ENCODE results near the gene SLC17A3. TPM values are rescaled to one million over a fixed set of nuclear protein-coding genes. Genes with fewer than 3 reads are reported as not detected.

Gene SLC17A3
- total RNA-seq, 1 experiment from 2014 or later, result not detected

DNA sequence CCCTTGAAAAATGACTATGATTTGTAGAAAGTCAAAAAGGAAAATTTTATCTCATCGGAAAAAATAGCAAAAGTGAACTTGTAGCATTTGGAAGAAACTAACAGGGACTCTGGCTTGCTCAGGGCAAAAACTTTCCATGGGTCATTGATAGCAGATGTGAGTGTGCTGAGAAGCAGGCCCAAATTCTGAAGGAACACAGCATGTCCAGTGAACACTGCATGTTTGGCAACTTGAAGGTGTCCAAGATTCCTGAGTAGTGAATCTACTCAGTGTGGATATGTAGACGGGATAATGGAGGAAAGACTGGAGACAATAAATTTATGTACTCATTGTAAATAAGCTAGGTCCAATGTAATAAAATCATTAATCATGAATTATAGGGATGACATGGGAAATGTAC lies 48.3 kb upstream of the SLC17A3 start (continued):
- no peak for TF ChIP-seq CBFB (CRISPR knock-in tag; IDR thresholded peaks at IDR 0.05; ENCODE audit: low read depth)

DNA sequence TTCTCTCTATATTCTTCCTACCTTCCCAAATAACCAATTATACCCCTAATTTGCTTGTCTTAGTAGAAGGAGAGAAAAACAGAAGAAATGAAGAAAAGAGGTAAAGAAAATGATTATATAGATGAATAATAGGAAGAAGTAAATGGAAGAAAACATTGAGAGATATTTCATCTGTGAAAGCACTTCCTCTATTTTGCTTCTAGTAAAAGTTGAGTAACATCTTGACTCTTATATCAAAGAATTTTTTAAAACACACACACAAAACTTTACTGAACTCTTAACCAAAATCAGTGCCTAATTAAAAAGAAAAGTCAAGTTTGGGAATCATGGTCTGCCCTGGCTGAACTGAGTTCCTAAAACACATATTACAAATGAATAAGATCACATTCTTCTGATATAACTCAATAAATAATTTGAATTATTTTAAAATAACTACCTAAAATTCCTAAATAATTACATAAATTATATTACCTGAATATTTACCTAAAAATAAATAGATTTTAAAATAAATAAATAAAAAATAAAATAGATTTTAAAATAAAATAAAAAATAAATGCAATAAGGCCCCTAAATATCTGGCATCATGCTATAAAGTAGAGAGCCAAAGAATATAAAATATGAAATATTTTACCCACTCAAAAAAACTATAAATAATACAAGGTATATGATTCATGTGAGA lies 47.6 kb upstream of the SLC17A3 start:
- Mint-ChIP-seq H3K27ac (no peak overlapping the region), H3K27me3 (ENCODE audit: low read depth) (no peaks in the 10 kb centered on the region), H3K4me3 (no peak overlapping the region), H3K36me3 (no peaks in the 10 kb centered on the region), H3K9me3 (peaks cover 3% of the 10 kb centered on the region; the same call in 1 of the 2 replicates), H3K4me1 (peaks cover 10% of the 10 kb centered on the region; the same call in 1 of the 2 replicates)
- TF ChIP-seq, protein P1, sequence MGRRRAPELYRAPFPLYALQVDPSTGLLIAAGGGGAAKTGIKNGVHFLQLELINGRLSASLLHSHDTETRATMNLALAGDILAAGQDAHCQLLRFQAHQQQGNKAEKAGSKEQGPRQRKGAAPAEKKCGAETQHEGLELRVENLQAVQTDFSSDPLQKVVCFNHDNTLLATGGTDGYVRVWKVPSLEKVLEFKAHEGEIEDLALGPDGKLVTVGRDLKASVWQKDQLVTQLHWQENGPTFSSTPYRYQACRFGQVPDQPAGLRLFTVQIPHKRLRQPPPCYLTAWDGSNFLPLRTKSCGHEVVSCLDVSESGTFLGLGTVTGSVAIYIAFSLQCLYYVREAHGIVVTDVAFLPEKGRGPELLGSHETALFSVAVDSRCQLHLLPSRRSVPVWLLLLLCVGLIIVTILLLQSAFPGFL (CRISPR knock-in tag; IDR thresholded peaks at IDR 0.05; ENCODE audit: borderline replicate concordance), result no peak
- peak; percentile 95 for TF ChIP-seq HMGA2 (CRISPR knock-in tag; IDR thresholded peaks at IDR 0.05)
- TF ChIP-seq, protein P2, sequence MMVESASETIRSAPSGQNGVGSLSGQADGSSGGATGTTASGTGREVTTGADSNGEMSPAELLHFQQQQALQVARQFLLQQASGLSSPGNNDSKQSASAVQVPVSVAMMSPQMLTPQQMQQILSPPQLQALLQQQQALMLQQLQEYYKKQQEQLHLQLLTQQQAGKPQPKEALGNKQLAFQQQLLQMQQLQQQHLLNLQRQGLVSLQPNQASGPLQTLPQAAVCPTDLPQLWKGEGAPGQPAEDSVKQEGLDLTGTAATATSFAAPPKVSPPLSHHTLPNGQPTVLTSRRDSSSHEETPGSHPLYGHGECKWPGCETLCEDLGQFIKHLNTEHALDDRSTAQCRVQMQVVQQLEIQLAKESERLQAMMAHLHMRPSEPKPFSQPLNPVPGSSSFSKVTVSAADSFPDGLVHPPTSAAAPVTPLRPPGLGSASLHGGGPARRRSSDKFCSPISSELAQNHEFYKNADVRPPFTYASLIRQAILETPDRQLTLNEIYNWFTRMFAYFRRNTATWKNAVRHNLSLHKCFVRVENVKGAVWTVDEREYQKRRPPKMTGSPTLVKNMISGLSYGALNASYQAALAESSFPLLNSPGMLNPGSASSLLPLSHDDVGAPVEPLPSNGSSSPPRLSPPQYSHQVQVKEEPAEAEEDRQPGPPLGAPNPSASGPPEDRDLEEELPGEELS (CRISPR knock-in tag; IDR thresholded peaks at IDR 0.05), result no peak
- TF ChIP-seq, protein P3, sequence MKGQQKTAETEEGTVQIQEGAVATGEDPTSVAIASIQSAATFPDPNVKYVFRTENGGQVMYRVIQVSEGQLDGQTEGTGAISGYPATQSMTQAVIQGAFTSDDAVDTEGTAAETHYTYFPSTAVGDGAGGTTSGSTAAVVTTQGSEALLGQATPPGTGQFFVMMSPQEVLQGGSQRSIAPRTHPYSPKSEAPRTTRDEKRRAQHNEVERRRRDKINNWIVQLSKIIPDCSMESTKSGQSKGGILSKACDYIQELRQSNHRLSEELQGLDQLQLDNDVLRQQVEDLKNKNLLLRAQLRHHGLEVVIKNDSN (CRISPR knock-in tag; IDR thresholded peaks at IDR 0.05), result no peak
- CTCF ChIA-PET, result interaction anchor here (1.2 to 1.7 kb wide), 2 partner anchors 40 to 71 kb away, joined by 3 to 4 read pairs; no protein-coding TSS in a partner anchor
- DNase-seq (ENCODE audit: low spot score) (no peak), ATAC-seq (no peak)
- POLR2A ChIA-PET, result no interaction called here

DNA sequence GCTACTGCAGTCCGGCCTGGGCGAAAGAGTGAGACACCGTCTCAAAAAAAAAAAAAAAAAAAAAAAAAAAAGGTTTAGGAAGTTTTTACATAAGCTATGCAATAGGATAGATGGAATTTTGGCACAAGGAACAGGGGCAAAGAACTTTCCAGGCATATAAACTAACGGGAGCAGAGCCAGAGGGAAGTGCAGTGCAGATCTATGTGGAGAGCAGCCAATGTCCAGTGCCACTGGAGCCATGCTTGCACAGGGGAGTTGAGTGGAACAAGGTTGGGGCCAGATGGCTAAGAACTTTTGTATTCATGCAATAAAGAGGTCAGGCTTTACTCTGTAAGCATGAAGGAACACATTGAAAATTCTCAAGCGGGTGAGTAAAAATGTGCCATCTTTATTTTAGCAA lies 45.6 kb upstream of the SLC17A3 start:
- no peak for DNase-seq (ENCODE audit: low spot score)
- no peak for ATAC-seq
- H3K4me3 Mint-ChIP-seq, result no peak overlapping the region
- H3K9me3 Mint-ChIP-seq, result peaks cover 3% of the 10 kb centered on the region; the same call in 1 of the 2 replicates
- no peaks in the 10 kb centered on the region for H3K27me3 Mint-ChIP-seq (ENCODE audit: low read depth)
- H3K27ac Mint-ChIP-seq, result no peak overlapping the region
- no peak for TF ChIP-seq MXD4 (CRISPR knock-in tag; IDR thresholded peaks at IDR 0.05; ENCODE audit: borderline replicate concordance)
- TF ChIP-seq, protein P4, sequence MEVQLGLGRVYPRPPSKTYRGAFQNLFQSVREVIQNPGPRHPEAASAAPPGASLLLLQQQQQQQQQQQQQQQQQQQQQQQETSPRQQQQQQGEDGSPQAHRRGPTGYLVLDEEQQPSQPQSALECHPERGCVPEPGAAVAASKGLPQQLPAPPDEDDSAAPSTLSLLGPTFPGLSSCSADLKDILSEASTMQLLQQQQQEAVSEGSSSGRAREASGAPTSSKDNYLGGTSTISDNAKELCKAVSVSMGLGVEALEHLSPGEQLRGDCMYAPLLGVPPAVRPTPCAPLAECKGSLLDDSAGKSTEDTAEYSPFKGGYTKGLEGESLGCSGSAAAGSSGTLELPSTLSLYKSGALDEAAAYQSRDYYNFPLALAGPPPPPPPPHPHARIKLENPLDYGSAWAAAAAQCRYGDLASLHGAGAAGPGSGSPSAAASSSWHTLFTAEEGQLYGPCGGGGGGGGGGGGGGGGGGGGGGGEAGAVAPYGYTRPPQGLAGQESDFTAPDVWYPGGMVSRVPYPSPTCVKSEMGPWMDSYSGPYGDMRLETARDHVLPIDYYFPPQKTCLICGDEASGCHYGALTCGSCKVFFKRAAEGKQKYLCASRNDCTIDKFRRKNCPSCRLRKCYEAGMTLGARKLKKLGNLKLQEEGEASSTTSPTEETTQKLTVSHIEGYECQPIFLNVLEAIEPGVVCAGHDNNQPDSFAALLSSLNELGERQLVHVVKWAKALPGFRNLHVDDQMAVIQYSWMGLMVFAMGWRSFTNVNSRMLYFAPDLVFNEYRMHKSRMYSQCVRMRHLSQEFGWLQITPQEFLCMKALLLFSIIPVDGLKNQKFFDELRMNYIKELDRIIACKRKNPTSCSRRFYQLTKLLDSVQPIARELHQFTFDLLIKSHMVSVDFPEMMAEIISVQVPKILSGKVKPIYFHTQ (CRISPR knock-in tag; IDR thresholded peaks at IDR 0.05), result no peak
- TF ChIP-seq, protein P5, sequence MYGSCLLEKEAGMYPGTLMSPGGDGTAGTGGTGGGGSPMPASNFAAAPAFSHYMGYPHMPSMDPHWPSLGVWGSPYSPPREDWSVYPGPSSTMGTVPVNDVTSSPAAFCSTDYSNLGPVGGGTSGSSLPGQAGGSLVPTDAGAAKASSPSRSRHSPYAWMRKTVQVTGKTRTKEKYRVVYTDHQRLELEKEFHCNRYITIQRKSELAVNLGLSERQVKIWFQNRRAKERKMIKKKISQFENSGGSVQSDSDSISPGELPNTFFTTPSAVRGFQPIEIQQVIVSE (CRISPR knock-in tag; IDR thresholded peaks at IDR 0.05; ENCODE audit: borderline replicate concordance), result no peak
- no peak for TF ChIP-seq ESRRA (CRISPR knock-in tag; IDR thresholded peaks at IDR 0.05; ENCODE audit: borderline replicate concordance)
- no peak for TF ChIP-seq GTF2I (CRISPR knock-in tag; conservative IDR thresholded peaks at IDR 0.05)
- no peak for TF ChIP-seq NR3C1 (CRISPR knock-in tag; conservative IDR thresholded peaks at IDR 0.05; ENCODE audit: low read depth)
- TF ChIP-seq, protein P6, sequence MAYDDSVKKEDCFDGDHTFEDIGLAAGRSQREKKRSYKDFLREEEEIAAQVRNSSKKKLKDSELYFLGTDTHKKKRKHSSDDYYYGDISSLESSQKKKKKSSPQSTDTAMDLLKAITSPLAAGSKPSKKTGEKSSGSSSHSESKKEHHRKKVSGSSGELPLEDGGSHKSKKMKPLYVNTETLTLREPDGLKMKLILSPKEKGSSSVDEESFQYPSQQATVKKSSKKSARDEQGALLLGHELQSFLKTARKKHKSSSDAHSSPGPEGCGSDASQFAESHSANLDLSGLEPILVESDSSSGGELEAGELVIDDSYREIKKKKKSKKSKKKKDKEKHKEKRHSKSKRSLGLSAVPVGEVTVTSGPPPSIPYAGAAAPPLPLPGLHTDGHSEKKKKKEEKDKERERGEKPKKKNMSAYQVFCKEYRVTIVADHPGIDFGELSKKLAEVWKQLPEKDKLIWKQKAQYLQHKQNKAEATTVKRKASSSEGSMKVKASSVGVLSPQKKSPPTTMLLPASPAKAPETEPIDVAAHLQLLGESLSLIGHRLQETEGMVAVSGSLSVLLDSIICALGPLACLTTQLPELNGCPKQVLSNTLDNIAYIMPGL (CRISPR knock-in tag; IDR thresholded peaks at IDR 0.05), result no peak
- TF ChIP-seq FOXK1 (CRISPR knock-in tag; IDR thresholded peaks at IDR 0.05), result no peak
- TF ChIP-seq, protein P7, sequence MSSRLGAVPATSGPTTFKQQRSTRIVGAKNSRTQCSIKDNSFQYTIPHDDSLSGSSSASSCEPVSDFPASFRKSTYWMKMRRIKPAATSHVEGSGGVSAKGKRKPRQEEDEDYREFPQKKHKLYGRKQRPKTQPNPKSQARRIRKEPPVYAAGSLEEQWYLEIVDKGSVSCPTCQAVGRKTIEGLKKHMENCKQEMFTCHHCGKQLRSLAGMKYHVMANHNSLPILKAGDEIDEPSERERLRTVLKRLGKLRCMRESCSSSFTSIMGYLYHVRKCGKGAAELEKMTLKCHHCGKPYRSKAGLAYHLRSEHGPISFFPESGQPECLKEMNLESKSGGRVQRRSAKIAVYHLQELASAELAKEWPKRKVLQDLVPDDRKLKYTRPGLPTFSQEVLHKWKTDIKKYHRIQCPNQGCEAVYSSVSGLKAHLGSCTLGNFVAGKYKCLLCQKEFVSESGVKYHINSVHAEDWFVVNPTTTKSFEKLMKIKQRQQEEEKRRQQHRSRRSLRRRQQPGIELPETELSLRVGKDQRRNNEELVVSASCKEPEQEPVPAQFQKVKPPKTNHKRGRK (CRISPR knock-in tag; IDR thresholded peaks at IDR 0.05; ENCODE audit: borderline replicate concordance), result no peak
- no peak for TF ChIP-seq ZNF416 (CRISPR knock-in tag; IDR thresholded peaks at IDR 0.05)
- no peak for TF ChIP-seq RELA (CRISPR knock-in tag; IDR thresholded peaks at IDR 0.05; ENCODE audit: borderline replicate concordance)
- TF ChIP-seq, protein P8, sequence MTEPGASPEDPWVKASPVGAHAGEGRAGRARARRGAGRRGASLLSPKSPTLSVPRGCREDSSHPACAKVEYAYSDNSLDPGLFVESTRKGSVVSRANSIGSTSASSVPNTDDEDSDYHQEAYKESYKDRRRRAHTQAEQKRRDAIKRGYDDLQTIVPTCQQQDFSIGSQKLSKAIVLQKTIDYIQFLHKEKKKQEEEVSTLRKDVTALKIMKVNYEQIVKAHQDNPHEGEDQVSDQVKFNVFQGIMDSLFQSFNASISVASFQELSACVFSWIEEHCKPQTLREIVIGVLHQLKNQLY (CRISPR knock-in tag; IDR thresholded peaks at IDR 0.05), result no peak
- H3K36me3 Mint-ChIP-seq, result no peaks in the 10 kb centered on the region
- 0 out of 2 replicates have a peak, but pooled peaks cover 4% of the 10 kb centered on the region for H3K4me1 Mint-ChIP-seq
- ChIA-PET POLR2A (no interaction called here), CTCF (interaction anchor here (1.7 kb wide), 1 partner anchor 38 kb away, joined by 4 read pairs; no protein-coding TSS in a partner anchor)
